Stimulated activated CD4-positive, alpha-beta T cell treated with anti-CD3 and anti-CD28 coated beads, Interleukin-1b, Interleukin-23, amount 100 ng/mL, for 4 hours (primary cell): ENCODE data around the gene CIART.
"Not testable (repeated sequence)": the region's sequence is repeated elsewhere in the genome, so short reads cannot be mapped to it uniquely, and the experiment has no call there.

Source experiments
- DNase-seq, 2 donors: peaks; one replicate each; pipeline ENCODE4 v3.0.0-alpha.2; 2020; ENCODE audit warnings: low read depth in 2 of 2

Gene CIART

GRCh38 chr1:150262388-150263320 is 19.7 kb upstream of the CIART start:
- no peak for DNase-seq

GRCh38 chr1:150263549-150263948 is 18.8 kb upstream of the CIART start:
- no peak for DNase-seq

- no peak for DNase-seq
Measured at GRCh38 chr1:150267896-150268295, 14.5 kb upstream of the CIART start.

GRCh38 chr1:150268340-150268704 is 14.0 kb upstream of the CIART start:
- DNase-seq, result peak in 1 of 2 donors; percentile 9

- DNase-seq, result peak; percentile 82 to 84
Measured at GRCh38 chr1:150268705-150269403, 13.5 kb upstream of the CIART start, which contains the start of gene APH1A. TSS of gene APH1A (minus strand) at chr1:150269016. CDS start at chr1:150268810, 206 bp downstream.

- no peak for DNase-seq
Measured at GRCh38 chr1:150269451-150269850, 12.9 kb upstream of the CIART start.

- DNase-seq, result no peak
Measured at GRCh38 chr1:150271291-150271959, 10.9 kb upstream of the CIART start.

GRCh38 chr1:150273311-150273710 is 9.0 kb upstream of the CIART start:
- DNase-seq, result no peak

- DNase-seq, result no peak
Measured at GRCh38 chr1:150280138-150280707, 2.1 kb upstream of the CIART start.

GRCh38 chr1:150281221-150281757 is 1.1 kb upstream of the CIART start:
- DNase-seq, result peak; percentile 41 to 54

GRCh38 chr1:150282558-150282958 is 204 bp downstream of the CIART start:
- no peak for DNase-seq

- no peak for DNase-seq
Measured at GRCh38 chr1:150283260-150283659, 906 bp downstream of the CIART start.

- no peak for DNase-seq
Measured at GRCh38 chr1:150288382-150288781, 6.0 kb downstream of the CIART start.

- no peak for DNase-seq
Measured at GRCh38 chr1:150288822-150289221, 6.5 kb downstream of the CIART start.

- peak; percentile 69 to 77 for DNase-seq
Measured at GRCh38 chr1:150293433-150294253, 11.3 kb downstream of the CIART start, which contains the start of gene MRPS21. TSS of gene MRPS21 (plus strand) at chr1:150293861. CDS start at chr1:150294367, 506 bp downstream.

- no peak for DNase-seq
Measured at GRCh38 chr1:150295476-150295875, 13.1 kb downstream of the CIART start.

GRCh38 chr1:150299716-150300115 is 17.4 kb downstream of the CIART start:
- no peak for DNase-seq

GRCh38 chr1:150302338-150302737 is 20.0 kb downstream of the CIART start:
- no peak for DNase-seq

GRCh38 chr1:150302902-150303301 is 20.5 kb downstream of the CIART start:
- no peak for DNase-seq

- not testable (repeated sequence) for DNase-seq
Measured at GRCh38 chr1:150308585-150308984, 26.2 kb downstream of the CIART start.
